Endothelial cell of umbilical vein (primary cell): ENCODE results near the gene CCL8.
A peak's percentile ranks its signal among the peaks of the same experiment; 100 is the strongest.

Experiments
- EZH2 ChIP-seq: IDR thresholded peaks from 2 replicates; pipeline ENCODE4 v1.6.1; 2012; ENCODE audit warnings: borderline replicate concordance, low read depth, mild to moderate bottlenecking, moderate library complexity, low read length, inconsistent platforms; ENCODE audit not compliant: severe bottlenecking
- FOS ChIP-seq: IDR thresholded peaks from 2 replicates; pipeline ENCODE4 v1.6.1; 2011; ENCODE audit warnings: mild to moderate bottlenecking, low read length, moderate library complexity, borderline replicate concordance; ENCODE audit not compliant: insufficient read depth
- JUN ChIP-seq: IDR thresholded peaks from 2 replicates; pipeline ENCODE4 v1.6.1; 2011; ENCODE audit warnings: borderline replicate concordance, low read depth; ENCODE audit not compliant: insufficient read length, insufficient read depth
- MYC ChIP-seq: IDR thresholded peaks from one replicate; pipeline ENCODE4 v1.6.1; 2011; ENCODE audit warnings: mild to moderate bottlenecking, low read depth, low read length
- POLR2A ChIP-seq: IDR thresholded peaks from 2 replicates; pipeline ENCODE4 v1.6.1; 2012; ENCODE audit warnings: low read depth, mild to moderate bottlenecking, control low read depth, low read length
- POLR2AphosphoS5 ChIP-seq: IDR thresholded peaks from 2 replicates; pipeline ENCODE4 v1.6.1; 2012; ENCODE audit warnings: low read depth, mild to moderate bottlenecking, control low read depth, low read length, moderate library complexity; ENCODE audit not compliant: insufficient read depth
- TF ChIP-seq, protein P1 (sequence below), 2 donors: IDR thresholded peaks; 1 replicate in 1 of 2; 2 replicates in 1 of 2; pipeline ENCODE4 v1.5.1; 2011; ENCODE audit warnings: low read length in 2 of 2, mild to moderate bottlenecking in 2 of 2, moderate library complexity in 2 of 2, control low read depth in 1 of 2, inconsistent platforms in 1 of 2, low read depth in 1 of 2; ENCODE audit not compliant: insufficient read depth in 1 of 2; ENCODE audit errors: extremely low read depth in 1 of 2
- TF ChIP-seq, protein P2 (sequence below): IDR thresholded peaks from 2 replicates; pipeline ENCODE4 v1.6.1; 2011; ENCODE audit not compliant: insufficient read depth, insufficient read length

DNA sequence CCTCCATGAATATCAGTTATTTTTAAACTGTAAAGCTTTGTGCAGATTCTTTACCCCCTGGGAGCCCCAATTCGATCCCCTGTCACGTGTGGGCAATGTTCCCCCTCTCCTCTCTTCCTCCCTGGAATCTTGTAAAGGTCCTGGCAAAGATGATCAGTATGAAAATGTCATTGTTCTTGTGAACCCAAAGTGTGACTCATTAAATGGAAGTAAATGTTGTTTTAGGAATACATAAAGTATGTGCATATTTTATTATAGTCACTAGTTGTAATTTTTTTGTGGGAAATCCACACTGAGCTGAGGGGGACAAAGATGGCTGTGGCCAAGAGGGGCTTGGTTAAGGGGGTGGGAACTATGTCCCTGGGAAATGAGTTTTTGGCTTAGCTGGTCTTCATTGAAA, 31.4 kb upstream of the CCL8 start:
- TF ChIP-seq, protein P1, sequence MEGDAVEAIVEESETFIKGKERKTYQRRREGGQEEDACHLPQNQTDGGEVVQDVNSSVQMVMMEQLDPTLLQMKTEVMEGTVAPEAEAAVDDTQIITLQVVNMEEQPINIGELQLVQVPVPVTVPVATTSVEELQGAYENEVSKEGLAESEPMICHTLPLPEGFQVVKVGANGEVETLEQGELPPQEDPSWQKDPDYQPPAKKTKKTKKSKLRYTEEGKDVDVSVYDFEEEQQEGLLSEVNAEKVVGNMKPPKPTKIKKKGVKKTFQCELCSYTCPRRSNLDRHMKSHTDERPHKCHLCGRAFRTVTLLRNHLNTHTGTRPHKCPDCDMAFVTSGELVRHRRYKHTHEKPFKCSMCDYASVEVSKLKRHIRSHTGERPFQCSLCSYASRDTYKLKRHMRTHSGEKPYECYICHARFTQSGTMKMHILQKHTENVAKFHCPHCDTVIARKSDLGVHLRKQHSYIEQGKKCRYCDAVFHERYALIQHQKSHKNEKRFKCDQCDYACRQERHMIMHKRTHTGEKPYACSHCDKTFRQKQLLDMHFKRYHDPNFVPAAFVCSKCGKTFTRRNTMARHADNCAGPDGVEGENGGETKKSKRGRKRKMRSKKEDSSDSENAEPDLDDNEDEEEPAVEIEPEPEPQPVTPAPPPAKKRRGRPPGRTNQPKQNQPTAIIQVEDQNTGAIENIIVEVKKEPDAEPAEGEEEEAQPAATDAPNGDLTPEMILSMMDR (IDR thresholded peaks at IDR 0.05; ENCODE audit: extremely low read depth in 1 of 2, insufficient read depth in 1 of 2, low read depth in 1 of 2, low read length in 2 of 2) = no peak
- peak; percentile 51 for TF ChIP-seq FOS
- TF ChIP-seq MYC = no peak
- no peak for TF ChIP-seq POLR2AphosphoS5
- TF ChIP-seq POLR2A = no peak
- no peak for TF ChIP-seq EZH2
- TF ChIP-seq, protein P2, sequence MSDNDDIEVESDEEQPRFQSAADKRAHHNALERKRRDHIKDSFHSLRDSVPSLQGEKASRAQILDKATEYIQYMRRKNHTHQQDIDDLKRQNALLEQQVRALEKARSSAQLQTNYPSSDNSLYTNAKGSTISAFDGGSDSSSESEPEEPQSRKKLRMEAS = no peak
- TF ChIP-seq JUN = peak; percentile 51
